Measurements from ENCODE around the gene SLC25A29.
A peak's percentile ranks its signal among the peaks of the same experiment; 100 is the strongest.
"Not testable (repeated sequence)": the region's sequence is repeated elsewhere in the genome, so short reads cannot be mapped to it uniquely, and the experiment has no call there.

Gene SLC25A29

GRCh38 chr14:100309028-100309737, 2.9 kb upstream of the SLC25A29 start:
- no peak for DNase-seq

GRCh38 chr14:100308427-100308792, 2.2 kb upstream of the SLC25A29 start:
- not testable (repeated sequence) for DNase-seq

GRCh38 chr14:100307766-100308426, 1.7 kb upstream of the SLC25A29 start:
- peak; percentile 20 for DNase-seq

GRCh38 chr14:100306998-100307765, 938 bp upstream of the SLC25A29 start:
- peak; percentile 41 for DNase-seq

- peak; percentile 61 for DNase-seq
Measured at GRCh38 chr14:100305324-100306100, 732 bp downstream of the SLC25A29 start.

- DNase-seq, result peak; percentile 69
Measured at GRCh38 chr14:100304825-100305323, 1.4 kb downstream of the SLC25A29 start.

GRCh38 chr14:100303925-100304324, 2.3 kb downstream of the SLC25A29 start:
- DNase-seq, result no peak

GRCh38 chr14:100303179-100303578, 3.1 kb downstream of the SLC25A29 start:
- peak; percentile 43 for DNase-seq

GRCh38 chr14:100302616-100303015, 3.6 kb downstream of the SLC25A29 start:
- DNase-seq, result no peak

- DNase-seq, result no peak
Measured at GRCh38 chr14:100299238-100299560, 7.0 kb downstream of the SLC25A29 start.

GRCh38 chr14:100298551-100299237, 7.5 kb downstream of the SLC25A29 start:
- DNase-seq, result no peak

GRCh38 chr14:100297320-100298300, 8.6 kb downstream of the SLC25A29 start:
- DNase-seq, result no peak

- not testable (repeated sequence) for DNase-seq
Measured at GRCh38 chr14:100296729-100297128, 9.5 kb downstream of the SLC25A29 start.

GRCh38 chr14:100296106-100296651, 10.1 kb downstream of the SLC25A29 start:
- no peak for DNase-seq

GRCh38 chr14:100295376-100296105, 10.7 kb downstream of the SLC25A29 start:
- DNase-seq, result no peak

GRCh38 chr14:100294963-100295330, 11.3 kb downstream of the SLC25A29 start:
- DNase-seq, result no peak

GRCh38 chr14:100294213-100294962, 11.9 kb downstream of the SLC25A29 start:
- no peak for DNase-seq

GRCh38 chr14:100293497-100294212, 12.6 kb downstream of the SLC25A29 start:
- no peak for DNase-seq

All from NCI-H82 (cell line).